Activated T-helper 2 cell treated with anti-CD3 and anti-CD28 coated beads, Interferon-gamma antibody, Interleukin-2, Interleukin-4, amounts not matched to agents 10 μg/mL and 5 μg/mL and 100 μg/mL, durations not matched to agents 14 hours and 24 hours and 36 hours (primary cell): ENCODE data around the gene BCAS1. TPM values are rescaled to one million over a fixed set of nuclear protein-coding genes. Genes with fewer than 3 reads are reported as not detected.

Experiments used
- DNase-seq: peaks from one replicate; pipeline ENCODE4 v3.0.0; 2021; ENCODE audit warnings: low spot score
- H3K27ac Mint-ChIP-seq: one replicate; pipeline ENCODE4 v1.8.0; 2021; ENCODE audit warnings: mixed read lengths
- H3K27me3 Mint-ChIP-seq: one replicate; pipeline ENCODE4 v1.8.0; 2021; ENCODE audit warnings: low read depth, mixed read lengths
- H3K36me3 Mint-ChIP-seq: one replicate; pipeline ENCODE4 v1.8.0; 2021; ENCODE audit warnings: low read depth, mixed read lengths
- H3K4me1 Mint-ChIP-seq: one replicate; pipeline ENCODE4 v1.8.0; 2021; ENCODE audit warnings: low read depth, mixed read lengths
- H3K4me3 Mint-ChIP-seq: one replicate; pipeline ENCODE4 v1.8.0; 2021; ENCODE audit warnings: low read depth, mild to moderate bottlenecking, moderate library complexity, mixed read lengths
- H3K9me3 Mint-ChIP-seq: one replicate; pipeline ENCODE4 v1.8.0; 2021; ENCODE audit warnings: mixed read lengths
- intact Hi-C: fragments of 100-400 bp; cut with micrococcal nuclease; formaldehyde crosslinking; loops from one replicate; pipeline ENCODE4 v1.15.1; 2023
- total RNA-seq: library from RNA; stranded (reverse); gene quantifications from 2 replicates; pipeline ENCODE4 v1.2.3, GENCODE V29; 2022

BCAS1 gene
- total RNA-seq, 1 donor from 2014 or later: not detected

DNA sequence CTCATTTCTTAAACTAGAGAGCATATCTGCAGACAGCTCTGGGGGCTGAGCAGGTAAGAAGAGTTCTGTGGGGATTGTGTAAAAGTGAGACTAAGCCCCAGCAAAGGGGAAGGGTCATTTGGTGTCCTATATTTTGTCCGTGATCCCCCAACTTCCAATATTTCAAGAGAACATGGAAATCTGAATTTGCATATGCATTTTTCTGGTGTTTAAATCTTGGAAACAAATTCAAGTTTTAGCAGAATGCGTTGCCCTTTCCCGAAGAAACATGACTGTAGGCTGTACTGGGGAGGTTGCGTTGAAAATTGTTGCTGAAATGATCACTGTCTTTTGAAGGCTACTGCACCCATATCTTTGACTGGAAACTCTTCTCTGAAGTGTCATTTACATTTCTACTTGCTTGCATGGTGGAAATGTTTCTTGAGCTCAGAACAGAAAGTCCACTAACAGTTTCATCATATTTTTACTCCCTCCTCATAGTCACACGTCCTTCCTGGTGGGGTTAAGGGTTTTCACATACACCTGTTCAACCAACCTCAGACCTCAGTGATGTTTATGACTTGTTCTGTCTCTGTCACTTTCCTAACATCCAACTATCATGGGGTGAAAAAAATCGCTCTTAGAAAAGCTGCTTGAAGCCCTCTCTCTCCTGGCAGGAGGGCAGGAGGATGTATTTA, 140.3 kb downstream of the BCAS1 start:
- no peaks in the 10 kb centered on the region for H3K36me3 Mint-ChIP-seq
- intact Hi-C loops: loop anchor here (5.0 kb wide), 1 partner anchor 63 kb away; no protein-coding TSS in a partner anchor
- H3K4me1 Mint-ChIP-seq: peaks cover 50% of the 10 kb centered on the region
- no peak overlapping the region for H3K4me3 Mint-ChIP-seq
- H3K27ac Mint-ChIP-seq: no peak overlapping the region
- DNase-seq: no peak
- no peaks in the 10 kb centered on the region for H3K9me3 Mint-ChIP-seq
- no peaks in the 10 kb centered on the region for H3K27me3 Mint-ChIP-seq

DNA sequence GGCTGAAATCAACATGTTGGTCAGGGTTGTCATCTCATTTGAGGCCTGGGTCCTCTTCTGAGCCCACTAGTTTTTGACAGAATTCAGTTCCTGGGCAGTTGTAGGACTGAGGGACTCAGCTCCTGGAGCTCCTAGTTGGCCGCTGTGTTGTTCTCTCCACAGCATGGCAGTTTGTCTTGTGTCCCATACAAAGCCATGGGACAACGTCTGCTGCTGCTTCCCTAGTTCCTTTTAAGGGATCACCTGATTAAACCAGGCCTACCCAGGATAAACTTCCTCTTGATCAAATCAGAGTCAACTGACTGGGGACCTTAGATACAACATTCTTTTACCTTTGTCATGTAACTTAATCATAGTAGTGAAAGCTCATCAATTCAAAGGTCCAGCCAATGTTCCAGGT, 141.0 kb downstream of the BCAS1 start:
- intact Hi-C loops: no loop called here
- Mint-ChIP-seq H3K36me3 (no peaks in the 10 kb centered on the region), H3K27ac (no peak overlapping the region), H3K9me3 (no peaks in the 10 kb centered on the region), H3K4me3 (no peak overlapping the region), H3K4me1 (peaks cover 43% of the 10 kb centered on the region), H3K27me3 (no peaks in the 10 kb centered on the region)
- DNase-seq: no peak

DNA sequence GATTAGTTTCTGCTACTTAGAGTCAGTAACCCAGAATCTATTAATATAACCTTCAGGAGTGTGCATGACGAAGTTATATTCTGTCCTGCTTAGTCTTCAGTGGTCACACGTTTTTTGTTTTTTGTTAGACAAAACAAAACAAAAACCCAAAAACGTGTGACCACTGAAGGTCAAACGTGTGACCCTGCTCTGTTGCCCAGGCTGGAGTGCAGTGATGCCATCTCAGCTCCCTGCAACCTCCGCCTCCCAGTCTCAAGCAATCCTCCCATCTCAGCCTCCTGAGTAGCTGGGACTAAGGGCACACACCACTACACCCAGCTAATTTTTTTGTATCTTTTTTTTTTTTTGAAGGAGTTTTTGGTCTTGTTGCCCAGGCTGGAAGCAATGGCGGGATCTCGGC, 142.4 kb downstream of the BCAS1 start:
- no peak for DNase-seq
- Mint-ChIP-seq H3K9me3 (no peaks in the 10 kb centered on the region), H3K36me3 (no peaks in the 10 kb centered on the region), H3K27ac (no peak overlapping the region), H3K4me1 (peaks cover 34% of the 10 kb centered on the region), H3K27me3 (no peaks in the 10 kb centered on the region), H3K4me3 (no peak overlapping the region)
- intact Hi-C loops: no loop called here

DNA sequence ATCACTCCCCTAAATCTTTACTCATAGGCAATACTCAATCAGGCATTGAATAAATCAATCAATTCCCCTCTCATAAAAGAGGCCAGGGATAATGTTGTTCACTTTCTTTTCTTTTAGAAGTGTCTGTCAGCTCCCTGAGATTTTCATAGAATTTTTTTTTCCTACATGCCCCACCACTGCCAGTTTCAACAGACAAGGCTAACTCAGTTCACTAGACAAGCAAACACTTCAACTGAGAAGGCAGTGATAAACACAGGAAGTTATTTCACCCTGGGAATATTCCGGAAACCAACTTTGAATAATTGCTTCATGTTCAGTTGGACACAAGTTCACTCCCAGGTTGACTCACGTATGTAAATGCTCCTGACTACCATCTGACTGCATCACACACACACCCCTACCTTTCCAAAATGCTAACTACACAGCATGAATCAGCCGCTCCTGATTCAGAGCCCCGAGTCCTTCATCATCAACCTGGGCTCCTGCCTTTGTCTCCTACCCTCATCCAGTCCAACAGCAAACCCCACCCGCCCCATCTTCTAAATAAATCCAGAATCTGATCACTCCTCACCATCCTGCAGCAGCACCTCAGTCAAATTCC, 143.9 kb downstream of the BCAS1 start:
- DNase-seq: no peak
- intact Hi-C loops: no loop called here
- Mint-ChIP-seq H3K27ac (peak overlapping the region; percentile 25), H3K9me3 (no peaks in the 10 kb centered on the region), H3K4me1 (peaks cover 34% of the 10 kb centered on the region), H3K4me3 (no peak overlapping the region), H3K36me3 (no peaks in the 10 kb centered on the region), H3K27me3 (no peaks in the 10 kb centered on the region)

DNA sequence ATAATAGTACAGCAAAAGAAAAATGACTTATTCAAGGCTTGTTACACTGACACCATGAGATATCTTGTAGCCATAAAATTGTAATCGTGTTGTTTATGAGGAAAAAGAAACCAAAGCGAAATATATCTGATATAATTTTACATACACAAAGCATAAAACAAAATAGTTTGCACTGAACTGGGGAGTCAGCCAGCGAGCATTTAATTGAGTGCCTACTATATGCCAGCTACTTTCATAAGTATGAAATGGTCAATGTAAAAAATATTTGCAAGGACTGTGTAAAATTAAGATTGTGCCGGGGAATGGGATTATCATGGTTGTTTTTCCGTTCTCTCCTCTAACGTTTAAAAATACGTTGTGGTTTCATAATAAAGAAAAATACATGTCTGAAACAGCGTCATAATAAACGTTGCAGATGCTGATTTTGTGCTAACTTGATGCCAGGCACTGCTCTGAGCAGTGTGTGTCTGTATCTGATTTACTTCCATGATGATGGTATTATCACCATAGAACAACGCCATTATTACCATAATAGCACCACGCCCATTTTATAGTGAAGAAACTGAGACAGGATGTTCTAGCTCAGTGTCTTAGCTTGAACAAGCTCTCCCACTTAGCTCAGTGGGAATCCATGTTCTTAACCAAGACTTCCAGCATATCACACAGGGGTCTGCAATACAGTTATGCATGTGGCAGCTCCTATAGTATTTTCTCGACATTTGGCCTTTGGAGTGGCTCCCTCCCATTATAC, 144.6 kb downstream of the BCAS1 start:
- Mint-ChIP-seq H3K9me3 (no peaks in the 10 kb centered on the region), H3K4me3 (no peak overlapping the region), H3K27me3 (peaks cover 3% of the 10 kb centered on the region), H3K27ac (no peak overlapping the region), H3K36me3 (no peaks in the 10 kb centered on the region), H3K4me1 (peaks cover 31% of the 10 kb centered on the region)
- DNase-seq: no peak
- intact Hi-C loops: no loop called here

DNA sequence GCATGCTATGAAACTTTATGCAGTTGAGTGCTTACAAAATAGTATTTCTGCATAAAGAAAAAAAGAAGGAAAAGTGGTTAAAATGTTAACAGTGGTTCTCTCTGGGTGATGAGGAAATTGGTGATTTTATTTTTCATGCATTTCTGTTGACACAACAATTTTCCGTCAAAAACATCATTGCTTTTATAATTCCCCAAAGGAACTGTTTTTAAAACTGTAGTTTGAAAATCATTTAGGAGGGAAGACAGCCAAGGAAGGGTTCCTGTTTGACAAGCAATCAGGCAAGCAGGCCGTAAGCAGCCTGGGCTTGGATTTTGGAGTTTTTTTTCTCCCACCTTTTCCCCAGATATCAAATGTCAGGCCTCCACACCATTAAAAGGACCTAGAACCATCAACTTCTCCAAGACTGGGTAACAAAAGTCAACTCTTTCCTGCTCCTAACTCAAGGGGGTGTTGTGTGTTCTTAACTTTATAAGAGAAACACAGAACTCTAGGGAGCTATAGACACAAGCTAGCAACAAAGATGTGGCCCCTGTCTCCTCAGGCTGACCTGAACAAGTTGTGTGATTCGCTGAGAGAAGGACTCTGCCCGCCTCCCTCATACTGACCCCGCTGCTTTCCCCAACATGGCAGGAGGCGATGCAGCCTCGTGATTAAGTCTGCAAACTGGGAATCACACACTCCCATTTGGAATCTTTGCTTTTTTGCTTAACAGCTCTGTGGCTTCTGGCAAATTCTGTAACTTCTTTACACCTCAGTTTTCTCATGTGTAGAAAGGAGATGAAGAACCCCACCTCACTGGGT, 146.6 kb downstream of the BCAS1 start:
- Mint-ChIP-seq H3K27ac (no peak overlapping the region), H3K27me3 (peaks cover 3% of the 10 kb centered on the region), H3K36me3 (no peaks in the 10 kb centered on the region), H3K4me3 (no peak overlapping the region), H3K4me1 (peaks cover 20% of the 10 kb centered on the region), H3K9me3 (no peaks in the 10 kb centered on the region)
- intact Hi-C loops: no loop called here
- no peak for DNase-seq

DNA sequence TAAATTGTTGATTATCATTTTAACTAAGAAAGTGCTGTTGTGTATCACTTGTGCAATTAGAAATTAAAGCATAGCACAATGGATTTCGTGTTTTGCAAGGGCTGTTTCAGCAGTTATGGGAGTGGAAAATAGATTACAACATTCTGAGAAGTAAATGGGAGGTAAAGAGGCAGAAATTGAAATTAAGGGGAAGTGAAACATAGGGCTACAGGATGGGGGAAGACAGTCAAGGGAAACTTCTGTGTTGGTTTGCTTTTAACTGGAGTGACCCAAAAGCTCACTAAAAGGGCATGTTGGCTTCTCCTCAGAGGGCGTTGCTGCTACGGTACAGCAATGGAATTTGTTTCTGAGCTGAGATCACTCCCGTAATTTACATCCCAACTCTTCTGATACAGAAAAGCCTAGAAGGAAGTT, 147.5 kb downstream of the BCAS1 start:
- Mint-ChIP-seq H3K27ac (no peak overlapping the region), H3K36me3 (no peaks in the 10 kb centered on the region)

DNA sequence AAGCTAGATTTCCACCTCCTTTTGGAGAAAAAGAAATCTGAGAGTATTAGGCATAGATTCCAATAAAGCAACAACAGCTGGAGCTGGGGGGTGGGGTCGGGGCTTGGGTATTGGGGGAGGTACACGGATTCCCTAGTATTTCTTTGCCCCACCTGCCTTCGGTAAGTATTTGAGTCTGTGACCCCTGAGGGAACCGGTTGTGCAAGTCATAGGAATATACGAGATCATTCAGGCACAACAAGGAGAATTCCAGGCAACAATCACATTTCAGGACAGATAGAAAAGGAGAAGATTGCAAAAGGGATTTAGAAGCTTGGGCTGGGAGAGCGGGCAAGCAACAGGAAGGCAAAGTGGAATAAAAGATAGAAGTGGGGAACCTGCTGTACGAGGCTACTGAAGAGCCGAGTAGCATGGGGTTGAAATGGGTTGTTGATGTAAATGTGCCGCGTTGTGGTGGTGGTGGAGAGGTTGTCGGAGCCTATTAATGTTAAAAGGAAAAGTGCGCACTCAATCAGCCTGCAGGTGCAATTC, 148.9 kb downstream of the BCAS1 start:
- Mint-ChIP-seq H3K27me3 (peaks cover 3% of the 10 kb centered on the region), H3K9me3 (no peaks in the 10 kb centered on the region), H3K27ac (no peak overlapping the region), H3K36me3 (no peaks in the 10 kb centered on the region), H3K4me3 (no peak overlapping the region), H3K4me1 (peaks cover 28% of the 10 kb centered on the region)
- DNase-seq: no peak
- intact Hi-C loops: no loop called here

More for the DNA sequence above, 147.5 kb downstream of the BCAS1 start:
- H3K4me1 Mint-ChIP-seq: peaks cover 22% of the 10 kb centered on the region
- DNase-seq: no peak
- intact Hi-C loops: no loop called here
- H3K4me3 Mint-ChIP-seq: no peak overlapping the region
- H3K27me3 Mint-ChIP-seq: peaks cover 3% of the 10 kb centered on the region
- H3K9me3 Mint-ChIP-seq: no peaks in the 10 kb centered on the region

DNA sequence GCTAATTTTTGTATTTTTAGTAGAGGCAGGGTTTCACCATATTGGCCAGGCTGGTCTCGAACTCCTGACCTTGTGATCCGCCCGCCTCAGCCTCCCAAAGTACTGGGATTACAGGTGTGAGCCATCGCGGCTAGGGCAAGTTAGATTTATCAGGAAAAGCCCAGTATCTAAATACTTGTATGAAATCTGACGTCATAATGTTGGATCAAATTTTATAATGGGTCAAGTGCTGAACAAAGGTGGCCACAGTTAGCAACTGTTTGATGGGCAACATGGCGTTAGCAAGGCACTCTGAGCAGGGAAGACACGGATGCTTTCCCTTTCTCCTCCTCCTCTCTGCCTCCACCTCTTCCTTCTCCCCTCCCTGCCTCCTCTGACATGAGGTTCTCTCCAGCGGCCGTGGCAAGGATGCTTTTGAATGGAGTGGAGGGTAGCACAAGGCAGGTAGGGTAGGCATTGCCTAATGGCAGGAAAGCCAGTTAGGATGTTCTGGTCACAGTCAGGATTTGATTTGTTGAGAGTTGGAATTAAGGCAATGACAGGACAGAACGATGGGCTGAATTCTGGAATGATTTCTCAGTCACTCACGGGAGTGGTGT, 149.6 kb downstream of the BCAS1 start:
- H3K4me3 Mint-ChIP-seq: no peak overlapping the region
- no peak for DNase-seq
- peaks cover 3% of the 10 kb centered on the region for H3K27me3 Mint-ChIP-seq
- peaks cover 26% of the 10 kb centered on the region for H3K4me1 Mint-ChIP-seq
- H3K9me3 Mint-ChIP-seq: no peaks in the 10 kb centered on the region
- H3K36me3 Mint-ChIP-seq: no peaks in the 10 kb centered on the region
- intact Hi-C loops: no loop called here
- no peak overlapping the region for H3K27ac Mint-ChIP-seq

DNA sequence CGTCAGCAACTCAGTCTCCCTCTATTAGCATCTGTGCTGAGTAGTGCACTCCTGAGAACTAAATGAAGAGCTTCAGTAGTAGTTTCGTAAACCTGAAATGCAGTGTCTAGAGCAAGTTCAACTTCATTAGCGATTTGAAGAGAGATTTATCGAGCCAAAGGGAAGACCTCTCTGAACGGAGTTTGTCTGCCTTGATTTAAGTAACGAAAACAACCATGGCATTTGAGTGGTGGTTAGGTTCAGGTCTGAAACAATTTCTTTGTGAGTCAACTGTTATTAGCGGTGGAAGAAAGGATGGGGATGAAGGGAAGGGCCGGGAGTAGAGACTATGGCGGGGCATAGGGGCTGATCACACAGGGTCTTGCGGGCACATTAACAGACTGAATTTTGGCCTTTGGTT, 150.5 kb downstream of the BCAS1 start:
- intact Hi-C loops: no loop called here
- peaks cover 3% of the 10 kb centered on the region for H3K27me3 Mint-ChIP-seq
- no peak overlapping the region for H3K27ac Mint-ChIP-seq
- no peaks in the 10 kb centered on the region for H3K36me3 Mint-ChIP-seq
- DNase-seq: no peak
- no peak overlapping the region for H3K4me3 Mint-ChIP-seq
- H3K4me1 Mint-ChIP-seq: peaks cover 34% of the 10 kb centered on the region
- H3K9me3 Mint-ChIP-seq: no peaks in the 10 kb centered on the region

DNA sequence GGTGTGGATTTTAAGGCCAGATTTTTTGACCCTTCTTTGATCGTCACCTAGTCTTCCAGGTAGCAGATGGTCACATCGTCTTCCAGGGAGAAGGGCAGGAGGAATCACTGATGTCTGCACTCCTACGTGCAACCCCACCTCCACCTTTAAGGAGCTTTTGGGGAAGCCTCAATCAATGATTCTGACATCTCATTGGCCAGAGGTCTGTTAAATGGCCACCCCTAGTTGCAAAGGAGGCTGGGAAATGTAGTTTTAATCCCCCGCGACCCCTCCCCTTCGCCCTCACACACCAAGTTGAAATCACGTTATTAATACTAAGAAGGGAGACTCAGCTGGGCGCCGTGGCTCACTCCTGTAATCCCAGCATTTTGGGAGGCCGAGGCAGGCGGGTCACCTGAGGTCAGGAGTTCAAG, 151.4 kb downstream of the BCAS1 start:
- H3K27me3 Mint-ChIP-seq: peaks cover 3% of the 10 kb centered on the region
- no peak for DNase-seq
- H3K4me1 Mint-ChIP-seq: peaks cover 44% of the 10 kb centered on the region
- no peaks in the 10 kb centered on the region for H3K9me3 Mint-ChIP-seq
- no peak overlapping the region for H3K27ac Mint-ChIP-seq
- H3K36me3 Mint-ChIP-seq: no peaks in the 10 kb centered on the region
- H3K4me3 Mint-ChIP-seq: no peak overlapping the region
- intact Hi-C loops: no loop called here

DNA sequence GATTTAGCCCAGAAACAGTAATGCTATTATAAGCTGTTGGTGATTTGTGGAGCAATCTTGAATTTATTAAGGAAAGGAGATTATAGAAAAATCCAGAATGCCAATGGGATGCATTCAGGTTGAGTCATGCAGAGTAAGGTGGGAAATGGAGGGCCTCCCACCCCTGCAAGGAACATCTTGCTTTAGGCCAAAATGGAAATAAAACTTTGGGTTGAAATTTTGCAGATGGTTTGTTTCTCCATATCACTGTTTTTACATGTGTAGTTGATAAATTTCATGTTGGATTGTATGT, 152.4 kb downstream of the BCAS1 start:
- peaks cover 3% of the 10 kb centered on the region for H3K27me3 Mint-ChIP-seq
- no peaks in the 10 kb centered on the region for H3K36me3 Mint-ChIP-seq
- H3K4me3 Mint-ChIP-seq: no peak overlapping the region
- H3K9me3 Mint-ChIP-seq: no peaks in the 10 kb centered on the region
- H3K27ac Mint-ChIP-seq: peak overlapping the region; percentile 53
- H3K4me1 Mint-ChIP-seq: peaks cover 47% of the 10 kb centered on the region
- DNase-seq: no peak
- intact Hi-C loops: no loop called here
